ENCODE results near the gene CWC27.

CWC27 gene

DNA sequence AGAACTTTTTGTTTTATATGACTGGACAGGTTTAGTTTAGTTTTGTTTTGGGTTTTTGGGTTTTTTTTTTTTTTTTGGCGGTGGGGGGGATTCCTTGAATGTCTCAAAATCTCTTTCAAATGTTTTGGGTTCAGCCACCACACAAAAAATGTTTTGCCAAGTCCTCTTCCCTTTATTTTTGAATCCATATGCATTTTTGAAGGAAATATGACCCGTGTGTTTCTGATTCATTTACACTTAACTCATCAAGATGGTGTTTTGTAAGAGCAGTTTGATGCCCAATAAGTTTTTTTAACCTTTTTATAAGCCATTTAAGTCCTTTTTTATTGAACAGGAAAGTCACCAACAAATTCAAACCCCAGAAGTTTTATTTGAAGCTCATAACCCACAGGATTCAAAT is 209.8 kb downstream of the CWC27 start:
- no peak for DNase-seq (ENCODE audit: low read depth in 2 of 2)

DNA sequence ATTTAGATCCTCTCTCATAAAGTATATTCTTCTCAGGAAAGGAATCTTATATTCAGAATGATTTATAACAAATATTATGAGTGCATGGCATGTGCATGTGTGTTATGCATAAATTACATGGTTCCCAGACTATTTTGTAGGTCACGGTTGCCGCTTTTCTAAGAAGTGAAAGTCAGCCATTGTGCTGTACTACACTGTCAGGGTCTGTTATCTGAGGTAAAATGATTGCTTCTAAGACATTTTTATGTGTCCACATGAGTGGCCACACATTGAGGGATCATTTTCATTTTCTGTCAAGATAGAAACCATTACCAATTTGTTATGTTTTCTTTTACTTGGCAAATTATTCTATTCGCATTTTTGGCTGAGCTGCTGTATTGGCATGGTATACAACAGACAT is 210.8 kb downstream of the CWC27 start:
- no peak for DNase-seq (ENCODE audit: low read depth in 2 of 2)

GRCh38 chr5:64980176-64980575 is 211.4 kb downstream of the CWC27 start:
- no peak for DNase-seq (ENCODE audit: low read depth in 2 of 2)

DNA sequence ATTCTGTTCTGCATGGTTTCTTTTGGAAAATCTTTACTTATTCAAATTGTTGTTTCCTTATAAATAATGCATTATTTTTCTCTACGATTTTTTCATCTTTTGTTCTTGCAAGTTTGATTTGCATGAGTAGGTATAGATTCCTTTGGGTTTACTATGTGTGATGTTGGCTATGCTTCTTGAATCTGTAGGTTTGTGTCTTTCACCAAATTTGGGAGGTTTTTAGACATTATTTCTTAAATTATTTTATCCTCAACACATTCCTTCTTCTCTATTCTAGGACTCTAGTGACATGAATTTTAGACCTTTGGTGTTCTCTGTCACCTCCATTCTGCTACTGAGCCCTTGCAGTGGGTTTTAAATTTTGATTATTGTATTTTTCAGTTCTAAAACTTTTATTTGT is 219.0 kb downstream of the CWC27 start:
- no peak for DNase-seq (ENCODE audit: low read depth in 2 of 2)

GRCh38 chr5:65009207-65009606 is 240.5 kb downstream of the CWC27 start:
- no peak for DNase-seq (ENCODE audit: low read depth in 2 of 2)

GRCh38 chr5:65010841-65011240 is 242.1 kb downstream of the CWC27 start:
- no peak for DNase-seq (ENCODE audit: low read depth in 2 of 2)

DNA sequence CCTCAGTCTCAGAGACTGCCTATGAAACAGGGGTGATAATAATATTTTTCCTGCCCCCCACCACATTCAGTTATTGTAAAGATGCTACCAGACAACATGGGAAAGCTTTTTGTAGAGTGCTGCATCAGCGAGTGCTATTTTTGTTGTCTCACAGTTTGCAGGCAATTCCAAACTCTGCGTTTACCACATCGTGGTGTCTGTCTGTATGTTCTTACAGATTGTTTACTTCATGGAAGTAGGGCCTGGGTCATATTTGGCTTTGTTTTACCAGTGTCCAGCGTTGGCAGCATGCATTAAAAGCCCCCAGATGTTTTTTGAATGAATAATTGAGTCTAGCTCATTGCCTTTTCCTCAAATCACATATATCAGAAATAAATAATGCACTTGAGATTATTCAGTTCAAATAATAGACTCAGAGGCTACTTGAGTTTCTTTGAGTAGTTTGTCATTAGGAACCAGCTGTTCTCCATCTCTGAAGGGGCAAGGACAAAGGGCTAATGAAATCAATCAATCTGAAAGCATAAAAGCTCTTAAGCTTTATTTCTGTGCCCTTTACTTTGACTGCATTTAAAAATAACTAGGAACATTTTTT is 243.7 kb downstream of the CWC27 start:
- DNase-seq (ENCODE audit: low read depth in 2 of 2), result no peak

GRCh38 chr5:65013166-65013565 is 244.4 kb downstream of the CWC27 start:
- no peak for DNase-seq (ENCODE audit: low read depth in 2 of 2)

- DNase-seq (ENCODE audit: low read depth in 2 of 2), result no peak
These were observed 246.0 kb downstream of the CWC27 start for GRCh38 chr5:65014769-65015168.

- DNase-seq (ENCODE audit: low read depth in 2 of 2), result no peak
These were observed 247.0 kb downstream of the CWC27 start for GRCh38 chr5:65015767-65016166.

DNA sequence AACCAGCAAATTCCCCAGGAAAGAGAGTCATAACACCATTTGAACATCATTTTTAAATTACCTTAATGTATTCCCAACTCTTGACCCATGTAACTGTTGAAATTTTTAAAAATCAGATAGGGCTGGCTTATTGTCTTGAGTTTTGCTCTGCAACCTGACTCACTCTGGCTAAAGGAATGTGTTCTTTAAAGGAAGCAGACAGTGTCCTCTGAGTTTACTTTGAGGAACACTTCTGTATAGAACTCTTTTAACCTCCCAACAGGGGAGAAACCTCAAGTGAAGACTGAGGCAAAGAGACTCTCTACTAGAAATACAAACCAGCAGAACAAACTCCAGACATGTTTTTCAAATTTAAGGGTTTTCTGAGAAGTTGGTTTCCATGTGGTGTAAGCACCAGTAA is 248.9 kb downstream of the CWC27 start:
- no peak for DNase-seq (ENCODE audit: low read depth in 2 of 2)

- no peak for DNase-seq (ENCODE audit: low read depth in 2 of 2)
These were observed 250.0 kb downstream of the CWC27 start for GRCh38 chr5:65018763-65019162.

- no peak for DNase-seq (ENCODE audit: low read depth in 2 of 2)
These were observed 251.8 kb downstream of the CWC27 start for GRCh38 chr5:65020492-65020891.

- no peak for DNase-seq (ENCODE audit: low read depth in 2 of 2)
These were observed 252.9 kb downstream of the CWC27 start for GRCh38 chr5:65021527-65022226.

DNA sequence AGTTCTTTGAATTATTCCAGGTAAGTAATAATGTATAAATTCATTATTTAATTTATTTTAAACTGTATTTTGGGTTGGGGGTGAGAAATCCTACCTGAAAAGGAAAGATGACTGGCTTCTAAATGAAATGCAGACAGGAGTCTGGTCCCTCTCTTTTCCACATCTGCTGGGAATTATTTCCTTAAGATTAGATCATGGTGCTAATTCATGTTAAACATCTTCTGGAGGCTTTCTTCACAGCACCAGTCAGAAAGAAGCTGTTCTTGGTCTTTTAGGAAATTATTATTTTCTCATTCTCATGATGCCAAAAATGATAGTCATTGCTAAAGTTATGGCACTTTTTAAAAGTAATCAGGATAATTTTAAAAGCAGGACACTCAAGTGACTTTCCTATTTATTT is 254.2 kb downstream of the CWC27 start:
- DNase-seq (ENCODE audit: low read depth in 2 of 2), result no peak

DNA sequence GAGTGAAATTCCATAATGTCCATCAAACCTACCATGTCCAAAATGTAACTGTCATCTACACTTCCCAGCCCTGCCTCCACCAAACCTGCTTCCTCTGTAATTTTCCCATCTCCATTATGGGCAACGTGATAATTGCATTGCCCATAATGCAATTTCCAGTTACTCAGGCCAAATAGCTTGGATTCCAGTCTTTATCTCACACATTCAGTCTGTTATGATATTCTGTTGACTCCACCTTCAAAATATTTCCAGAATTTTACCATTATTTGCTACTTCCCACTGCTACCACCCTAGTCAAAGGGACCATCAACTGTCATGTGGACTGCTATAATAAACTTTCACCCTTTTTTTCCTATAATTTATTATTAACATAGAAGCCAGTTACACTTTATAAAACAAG is 256.0 kb downstream of the CWC27 start:
- no peak for DNase-seq (ENCODE audit: low read depth in 2 of 2)

GRCh38 chr5:65026816-65027548 is 258.3 kb downstream of the CWC27 start:
- no peak for DNase-seq (ENCODE audit: low read depth in 2 of 2)

GRCh38 chr5:65029178-65029577 is 260.4 kb downstream of the CWC27 start:
- DNase-seq (ENCODE audit: low read depth in 2 of 2), result no peak

- DNase-seq (ENCODE audit: low read depth in 2 of 2), result no peak
These were observed 261.3 kb downstream of the CWC27 start for GRCh38 chr5:65030056-65030455.

DNA sequence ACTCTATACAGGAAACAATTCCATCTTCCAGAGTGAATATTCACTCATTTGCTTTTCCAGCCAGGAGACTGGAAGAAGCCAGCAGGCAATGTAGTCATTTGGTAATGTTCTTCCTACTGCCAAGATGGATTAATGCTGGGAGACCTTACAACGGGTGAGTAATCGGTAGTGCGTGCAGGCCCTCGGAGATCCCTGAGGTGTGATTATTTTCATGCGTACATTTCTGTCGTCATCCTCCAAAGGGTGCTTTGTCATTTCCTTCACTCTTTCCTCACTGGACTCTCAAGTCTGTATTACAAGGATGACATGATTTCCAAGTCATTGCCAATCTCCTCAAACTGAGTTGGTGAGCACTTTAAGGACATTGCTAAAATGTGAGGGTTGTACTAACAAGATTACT is 263.5 kb downstream of the CWC27 start:
- no peak for DNase-seq (ENCODE audit: low read depth in 2 of 2)

- no peak for DNase-seq (ENCODE audit: low read depth in 2 of 2)
These were observed 265.5 kb downstream of the CWC27 start for GRCh38 chr5:65034029-65034812.

DNA sequence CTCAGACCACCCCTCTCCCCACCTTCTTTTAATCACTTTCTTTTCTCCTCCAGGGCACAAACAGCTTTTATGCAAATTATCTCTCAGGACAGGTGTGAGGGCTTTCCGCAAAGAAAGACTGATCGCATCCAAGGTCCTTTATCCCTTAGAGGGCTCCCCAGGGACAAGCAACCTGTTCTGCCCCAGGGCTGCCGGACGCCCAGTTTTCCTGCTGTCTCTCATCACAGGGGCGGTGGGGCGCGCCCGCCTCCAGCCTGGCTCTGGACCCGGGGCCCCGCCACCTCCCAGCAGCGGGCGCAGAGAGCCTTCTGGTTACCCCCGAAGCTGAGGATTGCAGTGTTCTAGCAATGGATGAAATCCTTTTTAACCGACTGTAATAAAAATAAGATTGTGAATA is 266.1 kb downstream of the CWC27 start:
- no peak for DNase-seq (ENCODE audit: low read depth in 2 of 2)

Measured in stimulated activated CD4-positive, alpha-beta T cell treated with anti-CD3 and anti-CD28 coated beads, Interleukin-1b, Interleukin-23, amount 100 ng/mL, for 4 hours (primary cell).